HEK293T (cell line): ENCODE results near the gene CHL1.

Source experiments
- ELF4 ChIP-seq: fragments of 450-650 bp; IDR thresholded peaks from 2 replicates; pipeline ENCODE4 v1.6.1; 2017; ENCODE audit warnings: antibody characterized with exemption
- SUZ12 ChIP-seq: fragments of 450-650 bp; IDR thresholded peaks from 2 replicates; pipeline ENCODE4 v1.6.1; 2016; ENCODE audit warnings: mild to moderate bottlenecking

- TF ChIP-seq SUZ12 (no peak), ELF4 (no peak)
Observed at GRCh38 chr3:200758-201325, 4.3 kb downstream of the CHL1 start.
